Type B pancreatic cell (in vitro differentiated cells): ENCODE results near the gene MPDZ. TPM values are rescaled to one million over a fixed set of nuclear protein-coding genes. Genes with fewer than 3 reads are reported as not detected.

Experiments
- DNase-seq: peaks from one replicate; pipeline ENCODE4 v3.0.0; 2021; ENCODE audit warnings: mixed read lengths; ENCODE audit not compliant: unreplicated experiment; ENCODE audit errors: extremely low spot score
- H3K27ac Mint-ChIP-seq: 2 replicates; pipeline ENCODE4 v1.8.0; 2021; ENCODE audit warnings: mild to moderate bottlenecking, mixed read lengths
- H3K27me3 Mint-ChIP-seq: 2 replicates; pipeline ENCODE4 v1.8.0; 2021; ENCODE audit warnings: mixed read lengths
- H3K36me3 Mint-ChIP-seq: 2 replicates; pipeline ENCODE4 v1.8.0; 2021; ENCODE audit warnings: mixed read lengths
- H3K4me1 Mint-ChIP-seq: one replicate; pipeline ENCODE4 v1.8.0; 2021; ENCODE audit warnings: mixed read lengths; ENCODE audit not compliant: unreplicated experiment
- H3K4me3 Mint-ChIP-seq: 2 replicates; pipeline ENCODE4 v1.8.0; 2021; ENCODE audit warnings: mild to moderate bottlenecking, mixed read lengths
- H3K9me3 Mint-ChIP-seq: 2 replicates; pipeline ENCODE4 v1.8.0; 2021; ENCODE audit warnings: mixed read lengths
- CTCF ChIP-seq: fragments of 200-600 bp; sonication (generic); conservative IDR thresholded peaks from 2 replicates; pipeline ENCODE4 v1.5.0; 2021; ENCODE audit warnings: antibody characterized with exemption, mild to moderate bottlenecking
- total RNA-seq: library from RNA; stranded (reverse); gene quantifications from 2 replicates; pipeline ENCODE4 v1.2.1, GENCODE V29; 2021; ENCODE audit warnings: low replicate concordance

The MPDZ gene
- total RNA-seq, 1 donor from 2014 or later: 53.0 TPM

GRCh38 chr9:13181652-13182051 is 97.8 kb downstream of the MPDZ start:
- Mint-ChIP-seq H3K9me3 (no peaks in the 10 kb centered on the region), H3K27me3 (no peaks in the 10 kb centered on the region), H3K27ac (no peak overlapping the region), H3K4me3 (no peak overlapping the region), H3K4me1 (peaks cover 3% of the 10 kb centered on the region), H3K36me3 (peaks cover 13% of the 10 kb centered on the region)
- no peak for DNase-seq
- TF ChIP-seq CTCF: no peak

- DNase-seq: no peak
- Mint-ChIP-seq H3K9me3 (no peaks in the 10 kb centered on the region), H3K4me1 (peaks cover 3% of the 10 kb centered on the region), H3K27me3 (no peaks in the 10 kb centered on the region), H3K36me3 (peaks cover 16% of the 10 kb centered on the region), H3K27ac (no peak overlapping the region), H3K4me3 (no peak overlapping the region)
- no peak for TF ChIP-seq CTCF
Measured at GRCh38 chr9:13179257-13179656, 100.2 kb downstream of the MPDZ start.

GRCh38 chr9:13175732-13176131 is 103.8 kb downstream of the MPDZ start:
- Mint-ChIP-seq H3K4me3 (no peak overlapping the region), H3K9me3 (no peaks in the 10 kb centered on the region), H3K36me3 (peaks cover 25% of the 10 kb centered on the region), H3K27ac (no peak overlapping the region), H3K27me3 (no peaks in the 10 kb centered on the region), H3K4me1 (no peaks in the 10 kb centered on the region)
- no peak for TF ChIP-seq CTCF
- DNase-seq: no peak

GRCh38 chr9:13174906-13175639 is 104.4 kb downstream of the MPDZ start:
- DNase-seq: no peak

GRCh38 chr9:13173553-13173952 is 105.9 kb downstream of the MPDZ start:
- H3K36me3 Mint-ChIP-seq: peaks cover 25% of the 10 kb centered on the region
- no peak for TF ChIP-seq CTCF
- no peak overlapping the region for H3K4me3 Mint-ChIP-seq
- H3K27ac Mint-ChIP-seq: no peak overlapping the region
- H3K27me3 Mint-ChIP-seq: no peaks in the 10 kb centered on the region
- H3K9me3 Mint-ChIP-seq: no peaks in the 10 kb centered on the region
- no peak for DNase-seq
- H3K4me1 Mint-ChIP-seq: no peaks in the 10 kb centered on the region

More at GRCh38 chr9:13174906-13175639, 104.4 kb downstream of the MPDZ start:
- Mint-ChIP-seq H3K4me1 (no peaks in the 10 kb centered on the region), H3K27me3 (no peaks in the 10 kb centered on the region), H3K27ac (no peak overlapping the region), H3K36me3 (peaks cover 25% of the 10 kb centered on the region), H3K9me3 (no peaks in the 10 kb centered on the region), H3K4me3 (no peak overlapping the region)
- TF ChIP-seq CTCF: no peak
